Measurements from ENCODE around the gene VPS11. TPM values are rescaled to one million over a fixed set of nuclear protein-coding genes. Genes with fewer than 3 reads are reported as not detected.
"Not testable (repeated sequence)": the region's sequence is repeated elsewhere in the genome, so short reads cannot be mapped to it uniquely, and the experiment has no call there.

The VPS11 gene
- polyA plus RNA-seq, 2 of the 4 experiments (the other 2 are of a cell fraction): 4.6 to 12.0 TPM

GRCh38 chr11:119101759-119102423, 34.3 kb downstream of the VPS11 start, which contains the start of gene DPAGT1:
Gene DPAGT1 (minus strand): TSS chr11:119101853. CDS start chr11:119101655, 198 bp downstream.
- 1% methylated on average over 32 of the region's 32 CpGs for WGBS (ENCODE audit: missing lambda C conversion rate)
- TF ChIP-seq KDM5A (IDR thresholded peaks at IDR 0.05) (0 out of 2 replicates have a peak, but pooled peaks have one; percentile 31), HDAC2 (IDR thresholded peaks at IDR 0.05) (no peak), MYC (IDR thresholded peaks at IDR 0.05; ENCODE audit: borderline replicate concordance, low read length) (peak; percentile 90), POLR2A (IDR thresholded peaks at IDR 0.05; ENCODE audit: low read length) (peak; percentile 34; the same call in 1 of the 2 replicates), USF2 (IDR thresholded peaks at IDR 0.05) (peak; percentile 89), EHMT2 (IDR thresholded peaks at IDR 0.05; ENCODE audit: low read depth) (no peak), JUN (IDR thresholded peaks at IDR 0.05) (peak; percentile 39 to 56; a peak in 2 of 5 replicates), MAX (IDR thresholded peaks at IDR 0.05) (peak; percentile 98)
- H3K27ac ChIP-seq: peak within 1 kb of the TSS; percentile 90 to 98
- ChIA-PET CTCF (interaction anchor here (0.6 to 1.9 kb wide), 14 partner anchors 11 to 236 kb away, joined by 3 to 11 read pairs (median 4); partner anchors contain the start of gene HINFP), POLR2A (interaction anchor here (0.6 to 2.0 kb wide), 7 partner anchors 10 to 67 kb away, joined by 3 to 27 read pairs (median 4); partner anchors contain the start of genes HINFP, HMBS and NLRX1)
- ATAC-seq (peak; percentile 90 to 92), DNase-seq (ENCODE audit: low read depth in 1 of 2, low spot score in 1 of 2) (peak; percentile 74 to 98), FAIRE-seq (no peak)
- peak within 1 kb of the TSS; percentile 99 for H3K4me2 ChIP-seq
- H3K4me1 ChIP-seq: peaks cover 26% of the 10 kb centered on the region
- H3K4me3 ChIP-seq: peak within 1 kb of the TSS; percentile 78
- H3K9me3 ChIP-seq: no peaks in the 10 kb centered on the region

GRCh38 chr11:119103161-119103664, 35.6 kb downstream of the VPS11 start:
- not testable (repeated sequence) for H3K9me3 ChIP-seq; ATAC-seq; DNase-seq (ENCODE audit: low read depth in 1 of 2, low spot score in 1 of 2); FAIRE-seq
- WGBS (ENCODE audit: missing lambda C conversion rate): 74% methylated on average over 18 of the region's 18 CpGs
- peaks cover 30% of the 10 kb centered on the region for H3K4me1 ChIP-seq
- CTCF ChIA-PET: interaction anchor here (1.3 to 1.9 kb wide), 9 partner anchors 9 to 235 kb away, joined by 3 to 11 read pairs (median 6); partner anchors contain the start of gene HINFP
- peak overlapping the region; percentile 99 for H3K4me2 ChIP-seq
- POLR2A ChIA-PET: interaction anchor here (1.0 to 2.0 kb wide), 3 partner anchors 9 to 18 kb away, joined by 4 to 17 read pairs (median 10); partner anchors contain the start of gene HINFP
- H3K27ac ChIP-seq: peak overlapping the region; percentile 90 to 98
- H3K4me3 ChIP-seq: peak overlapping the region; percentile 78

GRCh38 chr11:119103793-119104192, 36.2 kb downstream of the VPS11 start:
- FAIRE-seq (no peak), DNase-seq (ENCODE audit: low read depth in 1 of 2, low spot score in 1 of 2) (no peak), ATAC-seq (no peak)
- POLR2A ChIA-PET: no interaction called here
- CTCF ChIA-PET: interaction anchor here (0.8 to 1.6 kb wide), 2 partner anchors 16 to 93 kb away, joined by 3 read pairs; no protein-coding TSS in a partner anchor
- Histone ChIP-seq H3K9me3 (no peaks in the 10 kb centered on the region), H3K4me1 (peaks cover 36% of the 10 kb centered on the region), H3K4me2 (no peak overlapping the region; the same call in 2 of the 3 replicates), H3K4me3 (no peak overlapping the region), H3K27ac (peak overlapping the region in 1 of 2 experiments; percentile 98; a peak in 2 of 6 replicates)
- no peak for TF ChIP-seq HOXB5 (CRISPR knock-in tag; IDR thresholded peaks at IDR 0.05)
- TF ChIP-seq RAD21 (conservative IDR thresholded peaks at IDR 0.05 in 1 of 2, IDR thresholded peaks at IDR 0.05 in 1 of 2): peak in 1 of 2 experiments; percentile 27; a peak in 1 of 5 replicates
- WGBS (ENCODE audit: missing lambda C conversion rate): 58% methylated on average over 4 of the region's 4 CpGs

- no peak for FAIRE-seq
- 7% methylated on average over 16 of the region's 49 CpGs for WGBS (ENCODE audit: missing lambda C conversion rate)
- TF ChIP-seq MAX (IDR thresholded peaks at IDR 0.05): peak; percentile 48; the same call in 1 of the 2 replicates
- TF ChIP-seq BHLHE40 (IDR thresholded peaks at IDR 0.05; ENCODE audit: low read depth, low read length): no peak
- peak; percentile 13; the same call in 1 of the 2 replicates for TF ChIP-seq POLR2A (IDR thresholded peaks at IDR 0.05; ENCODE audit: low read length)
- Histone ChIP-seq H3K27ac (peak within 1 kb of the TSS; percentile 68 to 90), H3K9me3 (no peaks in the 10 kb centered on the region), H3K4me1 (peaks cover 25% of the 10 kb centered on the region), H3K4me3 (peak within 1 kb of the TSS; percentile 86), H3K4me2 (peak within 1 kb of the TSS; percentile 82)
- DNase-seq (ENCODE audit: low read depth in 1 of 2, low spot score in 1 of 2): peak; percentile 83 to 84
- POLR2A ChIA-PET: interaction anchor here (0.9 to 2.0 kb wide), 4 partner anchors 12 to 62 kb away, joined by 3 to 11 read pairs (median 6); partner anchors contain the start of genes HINFP, HMBS and NLRX1
- peak; percentile 81 to 89 for ATAC-seq
- CTCF ChIA-PET: interaction anchor here (0.9 to 1.9 kb wide), 8 partner anchors 9 to 217 kb away, joined by 3 to 9 read pairs (median 4); a partner anchor contains a TSS
These were observed 39.2 kb downstream of the VPS11 start, which contains the start of gene C2CD2L for GRCh38 chr11:119106564-119107537. Gene C2CD2L (plus strand): TSS chr11:119107344. CDS start chr11:119107742, 398 bp downstream.
